ENCODE data around the gene BATF. TPM values are rescaled to one million over a fixed set of nuclear protein-coding genes. Genes with fewer than 3 reads are reported as not detected.

Gene BATF
- total RNA-seq, 1 experiment from 2014 or later, result 55.7 TPM

- H3F3A ChIP-seq (ENCODE audit: insufficient read depth, low read depth), result no peaks in the 10 kb centered on the region
- H3K79me2 ChIP-seq (ENCODE audit: low read depth), result no peaks in the 10 kb centered on the region
- no peaks in the 10 kb centered on the region for H3K36me3 ChIP-seq (ENCODE audit: low read depth)
- H3K4me2 ChIP-seq, result no peak overlapping the region
- TF ChIP-seq CTCF (conservative IDR thresholded peaks at IDR 0.05) (no peak), EZH2 (IDR thresholded peaks at IDR 0.05; ENCODE audit: low read depth) (no peak)
- no peak overlapping the region for H3K27ac ChIP-seq
- intact Hi-C loops (cut with micrococcal nuclease; ENCODE audit: unreplicated experiment), result loop anchor here (10.0 kb wide), 1 partner anchor 299 kb away; no protein-coding TSS in a partner anchor
- no peak overlapping the region for H2AFZ ChIP-seq
- no peak for DNase-seq
- peaks cover 4% of the 10 kb centered on the region; the same call in 1 of the 2 replicates for H3K4me1 ChIP-seq (replicated peaks; ENCODE audit: insufficient read depth)
- BruUV-seq (replicated peaks), result no TSS peak
- H3K4me3 ChIP-seq, result no peak overlapping the region
- H4K20me1 ChIP-seq (ENCODE audit: insufficient read depth), result no peaks in the 10 kb centered on the region
- H3K9me2 ChIP-seq (ENCODE audit: insufficient read depth), result no peaks in the 10 kb centered on the region
- POLR2A ChIA-PET (ENCODE audit: unreplicated experiment), result interaction anchor here (0.7 kb wide), 1 partner anchor 58 kb away, joined by 5 read pairs; no protein-coding TSS in a partner anchor
- H3K9me3 ChIP-seq (ENCODE audit: insufficient read depth, low read depth), result no peaks in the 10 kb centered on the region
- CTCF ChIA-PET, result interaction anchor here (0.6 to 1.2 kb wide), 4 partner anchors 30 to 1416 kb away, joined by 3 to 4 read pairs (median 4); no protein-coding TSS in a partner anchor
- no peaks in the 10 kb centered on the region for H3K27me3 ChIP-seq (ENCODE audit: insufficient read depth, low read depth)
These were observed 26.4 kb upstream of the BATF start for GRCh38 chr14:75495882-75496281.

- H3K4me2 ChIP-seq, result no peak overlapping the region
- TF ChIP-seq CTCF (conservative IDR thresholded peaks at IDR 0.05), result no peak
- TF ChIP-seq EZH2 (IDR thresholded peaks at IDR 0.05; ENCODE audit: low read depth), result no peak
- H3K4me3 ChIP-seq, result no peak overlapping the region
- intact Hi-C loops (cut with micrococcal nuclease; ENCODE audit: unreplicated experiment), result loop anchor here (10.0 kb wide), 1 partner anchor 298 kb away; no protein-coding TSS in a partner anchor
- no peaks in the 10 kb centered on the region for H4K20me1 ChIP-seq (ENCODE audit: insufficient read depth)
- H3K79me2 ChIP-seq (ENCODE audit: low read depth), result no peaks in the 10 kb centered on the region
- no peaks in the 10 kb centered on the region for H3F3A ChIP-seq (ENCODE audit: insufficient read depth, low read depth)
- no peaks in the 10 kb centered on the region for H3K9me3 ChIP-seq (ENCODE audit: insufficient read depth, low read depth)
- H3K27ac ChIP-seq, result no peak overlapping the region
- no peaks in the 10 kb centered on the region for H3K36me3 ChIP-seq (ENCODE audit: low read depth)
- ChIA-PET CTCF (no interaction called here), POLR2A (ENCODE audit: unreplicated experiment) (no interaction called here)
- peaks cover 4% of the 10 kb centered on the region; the same call in 1 of the 2 replicates for H3K4me1 ChIP-seq (replicated peaks; ENCODE audit: insufficient read depth)
- H3K9me2 ChIP-seq (ENCODE audit: insufficient read depth), result no peaks in the 10 kb centered on the region
- no peak overlapping the region for H2AFZ ChIP-seq
- no TSS peak for BruUV-seq (replicated peaks)
- no peaks in the 10 kb centered on the region for H3K27me3 ChIP-seq (ENCODE audit: insufficient read depth, low read depth)
- no peak for DNase-seq
These were observed 25.5 kb upstream of the BATF start for GRCh38 chr14:75496755-75497154.

GRCh38 chr14:75497191-75497590, 25.1 kb upstream of the BATF start:
- peaks cover 4% of the 10 kb centered on the region; the same call in 1 of the 2 replicates for H3K4me1 ChIP-seq (replicated peaks; ENCODE audit: insufficient read depth)
- H3F3A ChIP-seq (ENCODE audit: insufficient read depth, low read depth), result no peaks in the 10 kb centered on the region
- H2AFZ ChIP-seq, result no peak overlapping the region
- no TSS peak for BruUV-seq (replicated peaks)
- ChIA-PET CTCF (no interaction called here), POLR2A (ENCODE audit: unreplicated experiment) (no interaction called here)
- no peak overlapping the region for H3K27ac ChIP-seq
- TF ChIP-seq CTCF (conservative IDR thresholded peaks at IDR 0.05) (no peak), EZH2 (IDR thresholded peaks at IDR 0.05; ENCODE audit: low read depth) (no peak)
- no peaks in the 10 kb centered on the region for H3K27me3 ChIP-seq (ENCODE audit: insufficient read depth, low read depth)
- no peaks in the 10 kb centered on the region for H3K9me2 ChIP-seq (ENCODE audit: insufficient read depth)
- H3K79me2 ChIP-seq (ENCODE audit: low read depth), result no peaks in the 10 kb centered on the region
- H3K4me2 ChIP-seq, result no peak overlapping the region
- no peaks in the 10 kb centered on the region for H4K20me1 ChIP-seq (ENCODE audit: insufficient read depth)
- H3K36me3 ChIP-seq (ENCODE audit: low read depth), result no peaks in the 10 kb centered on the region
- intact Hi-C loops (cut with micrococcal nuclease; ENCODE audit: unreplicated experiment), result loop anchor here (10.0 kb wide), 1 partner anchor 298 kb away; no protein-coding TSS in a partner anchor
- H3K4me3 ChIP-seq, result no peak overlapping the region
- no peaks in the 10 kb centered on the region for H3K9me3 ChIP-seq (ENCODE audit: insufficient read depth, low read depth)
- no peak for DNase-seq
